ENCODE measurements around the gene UGT1A6. TPM values are rescaled to one million over a fixed set of nuclear protein-coding genes. Genes with fewer than 3 reads are reported as not detected.

The UGT1A6 gene
- total RNA-seq, 1 experiment from 2014 or later, result 549 TPM

- H3K4me3 ChIP-seq, result no peak overlapping the region
- no peaks in the 10 kb centered on the region for H3K9me2 ChIP-seq (ENCODE audit: insufficient read depth)
- no TSS peak for BruUV-seq (replicated peaks)
- H4K20me1 ChIP-seq (ENCODE audit: insufficient read depth), result no peaks in the 10 kb centered on the region
- no peaks in the 10 kb centered on the region for H3K27me3 ChIP-seq (ENCODE audit: insufficient read depth, low read depth)
- no peak overlapping the region for H3K27ac ChIP-seq
- no peaks in the 10 kb centered on the region for H3K36me3 ChIP-seq (ENCODE audit: low read depth)
- no peak overlapping the region for H3K4me2 ChIP-seq
- ChIA-PET POLR2A (ENCODE audit: unreplicated experiment) (interaction anchor here (0.5 kb wide), 1 partner anchor 1003 kb away, joined by 4 read pairs; no protein-coding TSS in a partner anchor), CTCF (no interaction called here)
- TF ChIP-seq EZH2 (IDR thresholded peaks at IDR 0.05; ENCODE audit: low read depth), result no peak
- no peak for TF ChIP-seq CTCF (conservative IDR thresholded peaks at IDR 0.05)
- DNase-seq, result no peak
- H2AFZ ChIP-seq, result no peak overlapping the region
- no peaks in the 10 kb centered on the region for H3K9me3 ChIP-seq (ENCODE audit: insufficient read depth, low read depth)
- H3K79me2 ChIP-seq (ENCODE audit: low read depth), result no peaks in the 10 kb centered on the region
- no peaks in the 10 kb centered on the region for H3F3A ChIP-seq (ENCODE audit: insufficient read depth, low read depth)
- H3K4me1 ChIP-seq (replicated peaks; ENCODE audit: insufficient read depth), result no peaks in the 10 kb centered on the region
- intact Hi-C loops (cut with micrococcal nuclease; ENCODE audit: unreplicated experiment), result no loop called here
Observed at GRCh38 chr2:233820774-233821105, 128.1 kb downstream of the UGT1A6 start.

GRCh38 chr2:233821196-233821595, 128.5 kb downstream of the UGT1A6 start:
- Histone ChIP-seq H3K4me1 (replicated peaks; ENCODE audit: insufficient read depth) (no peaks in the 10 kb centered on the region), H4K20me1 (ENCODE audit: insufficient read depth) (no peaks in the 10 kb centered on the region), H3F3A (ENCODE audit: insufficient read depth, low read depth) (no peaks in the 10 kb centered on the region), H3K4me2 (no peak overlapping the region), H3K9me3 (ENCODE audit: insufficient read depth, low read depth) (no peaks in the 10 kb centered on the region), H3K27me3 (ENCODE audit: insufficient read depth, low read depth) (no peaks in the 10 kb centered on the region), H2AFZ (no peak overlapping the region), H3K4me3 (no peak overlapping the region), H3K36me3 (ENCODE audit: low read depth) (no peaks in the 10 kb centered on the region), H3K79me2 (ENCODE audit: low read depth) (no peaks in the 10 kb centered on the region), H3K9me2 (ENCODE audit: insufficient read depth) (no peaks in the 10 kb centered on the region), H3K27ac (no peak overlapping the region)
- CTCF ChIA-PET, result no interaction called here
- POLR2A ChIA-PET (ENCODE audit: unreplicated experiment), result interaction anchor here (0.5 kb wide), 1 partner anchor 1003 kb away, joined by 4 read pairs; no protein-coding TSS in a partner anchor
- no peak for TF ChIP-seq EZH2 (IDR thresholded peaks at IDR 0.05; ENCODE audit: low read depth)
- TF ChIP-seq CTCF (conservative IDR thresholded peaks at IDR 0.05), result no peak
- DNase-seq, result no peak
- intact Hi-C loops (cut with micrococcal nuclease; ENCODE audit: unreplicated experiment), result no loop called here
- no TSS peak for BruUV-seq (replicated peaks)

GRCh38 chr2:233821709-233822100, 129.0 kb downstream of the UGT1A6 start:
- intact Hi-C loops (cut with micrococcal nuclease; ENCODE audit: unreplicated experiment), result no loop called here
- Histone ChIP-seq H2AFZ (no peak overlapping the region), H3F3A (ENCODE audit: insufficient read depth, low read depth) (no peaks in the 10 kb centered on the region), H3K4me3 (no peak overlapping the region), H3K4me2 (no peak overlapping the region), H4K20me1 (ENCODE audit: insufficient read depth) (no peaks in the 10 kb centered on the region), H3K9me2 (ENCODE audit: insufficient read depth) (no peaks in the 10 kb centered on the region), H3K36me3 (ENCODE audit: low read depth) (no peaks in the 10 kb centered on the region), H3K27me3 (ENCODE audit: insufficient read depth, low read depth) (no peaks in the 10 kb centered on the region), H3K9me3 (ENCODE audit: insufficient read depth, low read depth) (no peaks in the 10 kb centered on the region), H3K79me2 (ENCODE audit: low read depth) (no peaks in the 10 kb centered on the region), H3K27ac (no peak overlapping the region), H3K4me1 (replicated peaks; ENCODE audit: insufficient read depth) (no peaks in the 10 kb centered on the region)
- ChIA-PET CTCF (no interaction called here), POLR2A (ENCODE audit: unreplicated experiment) (no interaction called here)
- DNase-seq, result no peak
- no TSS peak for BruUV-seq (replicated peaks)
- TF ChIP-seq EZH2 (IDR thresholded peaks at IDR 0.05; ENCODE audit: low read depth) (no peak), CTCF (conservative IDR thresholded peaks at IDR 0.05) (no peak)
